ENCODE measurements around the gene RSBN1.

The RSBN1 gene

GRCh38 chr1:113812661-113813135 lies 422 bp upstream of the RSBN1 start:
- no peak for DNase-seq (ENCODE audit: low read depth)

GRCh38 chr1:113811156-113811887 lies 954 bp downstream of the RSBN1 start:
- no peak for DNase-seq (ENCODE audit: low read depth)

GRCh38 chr1:113809670-113810602 lies 2.3 kb downstream of the RSBN1 start:
- no peak for DNase-seq (ENCODE audit: low read depth)

GRCh38 chr1:113808450-113809195 lies 3.7 kb downstream of the RSBN1 start:
- DNase-seq (ENCODE audit: low read depth): no peak

GRCh38 chr1:113805639-113806038 lies 6.6 kb downstream of the RSBN1 start:
- no peak for DNase-seq (ENCODE audit: low read depth)

GRCh38 chr1:113805256-113805531 lies 7.1 kb downstream of the RSBN1 start:
- DNase-seq (ENCODE audit: low read depth): no peak

- no peak for DNase-seq (ENCODE audit: low read depth)
Observed at GRCh38 chr1:113804421-113805255, 7.6 kb downstream of the RSBN1 start.

- DNase-seq (ENCODE audit: low read depth): no peak
Observed at GRCh38 chr1:113802367-113803007, 9.8 kb downstream of the RSBN1 start.

- DNase-seq (ENCODE audit: low read depth): no peak
Observed at GRCh38 chr1:113800487-113800886, 11.8 kb downstream of the RSBN1 start.

- no peak for DNase-seq (ENCODE audit: low read depth)
Observed at GRCh38 chr1:113797472-113797871, 14.8 kb downstream of the RSBN1 start.

GRCh38 chr1:113793878-113794834 lies 18.1 kb downstream of the RSBN1 start:
- DNase-seq (ENCODE audit: low read depth): no peak

GRCh38 chr1:113792986-113793385 lies 19.3 kb downstream of the RSBN1 start:
- peak; percentile 54 for DNase-seq (ENCODE audit: low read depth)

- no peak for DNase-seq (ENCODE audit: low read depth)
Observed at GRCh38 chr1:113792471-113792870, 19.8 kb downstream of the RSBN1 start.

GRCh38 chr1:113788802-113789201 lies 23.5 kb downstream of the RSBN1 start:
- no peak for DNase-seq (ENCODE audit: low read depth)

GRCh38 chr1:113787663-113788062 lies 24.6 kb downstream of the RSBN1 start:
- DNase-seq (ENCODE audit: low read depth): no peak

- DNase-seq (ENCODE audit: low read depth): no peak
Observed at GRCh38 chr1:113786069-113786468, 26.2 kb downstream of the RSBN1 start.

GRCh38 chr1:113784104-113784779 lies 28.0 kb downstream of the RSBN1 start:
- DNase-seq (ENCODE audit: low read depth): no peak

GRCh38 chr1:113783254-113784103 lies 28.8 kb downstream of the RSBN1 start:
- peak; percentile 25 for DNase-seq (ENCODE audit: low read depth)

Measured in stromal cell of bone marrow (primary cell).